Neural progenitor cell (in vitro differentiated cells): ENCODE results near the gene TMEM186. TPM values are rescaled to one million over a fixed set of nuclear protein-coding genes. Genes with fewer than 3 reads are reported as not detected.
"Not testable (repeated sequence)": the region's sequence is repeated elsewhere in the genome, so short reads cannot be mapped to it uniquely, and the experiment has no call there.

Experiments used
- DNase-seq: peaks from one replicate; pipeline ENCODE4 v3.0.0-alpha.2; 2016; ENCODE audit warnings: low spot score
- H2AFZ ChIP-seq: fragments of 200-600 bp; sonication (generic); replicated peaks from 2 replicates; pipeline ENCODE4 v1.6.1; 2016; ENCODE audit warnings: antibody characterized with exemption
- H3F3A ChIP-seq: fragments of 200-600 bp; sonication (generic); 2 replicates; pipeline ENCODE4 v1.6.1; 2016; ENCODE audit warnings: antibody characterized with exemption, low read depth
- H3K27ac ChIP-seq: fragments of 200-600 bp; sonication (generic); 2 replicates; pipeline ENCODE4 v1.5.1; 2016; ENCODE audit warnings: mild to moderate bottlenecking
- H3K27me3 ChIP-seq: fragments of 200-600 bp; sonication (generic); 2 replicates; pipeline ENCODE4 v1.6.1; 2016; ENCODE audit warnings: mild to moderate bottlenecking, moderate library complexity
- H3K36me3 ChIP-seq: fragments of 200-600 bp; sonication (generic); 2 replicates; pipeline ENCODE4 v1.5.1; 2016
- H3K4me1 ChIP-seq: fragments of 200-600 bp; sonication (generic); 2 replicates; pipeline ENCODE4 v1.6.1; 2016; ENCODE audit warnings: mixed run types
- H3K4me2 ChIP-seq: fragments of 200-600 bp; sonication (generic); 2 replicates; pipeline ENCODE4 v1.6.1; 2016
- H3K4me3 ChIP-seq: fragments of 200-600 bp; sonication (generic); 2 replicates; pipeline ENCODE4 v1.5.1; 2016
- H3K79me2 ChIP-seq: fragments of 200-600 bp; sonication (generic); 2 replicates; pipeline ENCODE4 v1.6.1; 2016; ENCODE audit warnings: low read depth
- H3K9ac ChIP-seq: fragments of 200-600 bp; sonication (generic); 2 replicates; pipeline ENCODE4 v1.6.1; 2016
- H3K9me3 ChIP-seq: fragments of 200-600 bp; sonication (generic); 2 replicates; pipeline ENCODE4 v1.5.1; 2016; ENCODE audit warnings: low read depth
- H4K20me1 ChIP-seq: fragments of 200-600 bp; sonication (generic); 2 replicates; pipeline ENCODE4 v1.6.1; 2016; ENCODE audit warnings: low read depth
- H3K27ac Mint-ChIP-seq: 3 replicates; pipeline ENCODE4 v1.8.0; 2021; ENCODE audit warnings: mixed read lengths
- H3K27me3 Mint-ChIP-seq: 2 replicates; pipeline ENCODE4 v1.8.0; 2022; ENCODE audit warnings: low read depth, mild to moderate bottlenecking, inconsistent platforms, moderate library complexity, mixed read lengths; ENCODE audit not compliant: insufficient read depth
- H3K36me3 Mint-ChIP-seq: 3 replicates; pipeline ENCODE4 v1.8.0; 2021; ENCODE audit warnings: mixed read lengths
- H3K4me1 Mint-ChIP-seq: 3 replicates; pipeline ENCODE4 v1.8.0; 2021; ENCODE audit warnings: mixed read lengths
- H3K4me3 Mint-ChIP-seq: 3 replicates; pipeline ENCODE4 v1.8.0; 2021; ENCODE audit warnings: mild to moderate bottlenecking, moderate library complexity, mixed read lengths
- H3K9me3 Mint-ChIP-seq: 3 replicates; pipeline ENCODE4 v1.8.0; 2020; ENCODE audit warnings: mixed read lengths
- CTCF ChIP-seq: fragments of 200-600 bp; sonication (generic); IDR thresholded peaks from 2 replicates; pipeline ENCODE4 v1.5.1; 2017; ENCODE audit warnings: antibody characterized with exemption, mild to moderate bottlenecking
- EZH2 ChIP-seq: fragments of 200-600 bp; sonication (generic); IDR thresholded peaks from 2 replicates; pipeline ENCODE4 v1.6.1; 2017; ENCODE audit warnings: antibody characterized with exemption, mild to moderate bottlenecking, moderate library complexity
- EZH2phosphoT487 ChIP-seq: fragments of 200-600 bp; sonication (generic); IDR thresholded peaks from 2 replicates; pipeline ENCODE4 v1.6.1; 2017; ENCODE audit warnings: antibody characterized with exemption
- total RNA-seq: library from RNA; depleted of rRNA; stranded (reverse); fragments of >200 nt; gene quantifications from 2 replicates; pipeline ENCODE4 v1.2.3, GENCODE V29; 2015; ENCODE audit warnings: low replicate concordance

Gene TMEM186
- total RNA-seq, 1 donor from 2014 or later = 6.4 TPM

GRCh38 chr16:8795091-8795490, 2.3 kb downstream of the TMEM186 start:
- no peak overlapping the region for H2AFZ ChIP-seq
- Mint-ChIP-seq H3K27me3 (no peaks in the 10 kb centered on the region), H3K36me3 (no peaks in the 10 kb centered on the region), H3K4me3 (peak overlapping the region; percentile 24), H3K27ac (no peak overlapping the region), H3K9me3 (no peaks in the 10 kb centered on the region), H3K4me1 (peaks cover 30% of the 10 kb centered on the region)
- no peaks in the 10 kb centered on the region for H3K36me3 ChIP-seq
- no peak overlapping the region for H3K4me2 ChIP-seq
- H3K4me1 ChIP-seq = no peaks in the 10 kb centered on the region
- TF ChIP-seq EZH2phosphoT487 (no peak), CTCF (no peak), EZH2 (no peak)
- H3K4me3 ChIP-seq = no peak overlapping the region
- H3K27me3 ChIP-seq = no peaks in the 10 kb centered on the region
- peaks cover 47% of the 10 kb centered on the region for H3K79me2 ChIP-seq
- DNase-seq = no peak
- no peak overlapping the region for H3K27ac ChIP-seq
- no peak overlapping the region for H3K9ac ChIP-seq
- H3F3A ChIP-seq = no peaks in the 10 kb centered on the region
- H3K9me3 ChIP-seq = no peaks in the 10 kb centered on the region
- H4K20me1 ChIP-seq = peaks cover 5% of the 10 kb centered on the region

GRCh38 chr16:8788578-8789172, 8.8 kb downstream of the TMEM186 start:
- Histone ChIP-seq H4K20me1 (no peaks in the 10 kb centered on the region), H3K27ac (no peak overlapping the region), H3K9ac (no peak overlapping the region), H3K9me3 (no peaks in the 10 kb centered on the region), H2AFZ (no peak overlapping the region), H3K36me3 (no peaks in the 10 kb centered on the region), H3K4me2 (no peak overlapping the region), H3K79me2 (no peaks in the 10 kb centered on the region), H3F3A (no peaks in the 10 kb centered on the region), H3K27me3 (no peaks in the 10 kb centered on the region), H3K4me3 (no peak overlapping the region), H3K4me1 (no peaks in the 10 kb centered on the region)
- TF ChIP-seq EZH2 (no peak), CTCF (no peak), EZH2phosphoT487 (no peak)
- H3K36me3 Mint-ChIP-seq = no peaks in the 10 kb centered on the region
- H3K27ac Mint-ChIP-seq = peak overlapping the region; percentile 42
- H3K27me3 Mint-ChIP-seq = peaks cover 2% of the 10 kb centered on the region
- H3K4me1 Mint-ChIP-seq = peaks cover 16% of the 10 kb centered on the region
- no peak overlapping the region for H3K4me3 Mint-ChIP-seq
- DNase-seq = no peak
- no peaks in the 10 kb centered on the region for H3K9me3 Mint-ChIP-seq

GRCh38 chr16:8786316-8786715, 11.1 kb downstream of the TMEM186 start:
- not testable (repeated sequence) for H3K27me3 ChIP-seq, H3K9ac ChIP-seq, H3K4me1 Mint-ChIP-seq, H3K9me3 Mint-ChIP-seq, H3K79me2 ChIP-seq, H3F3A ChIP-seq, H3K4me2 ChIP-seq, DNase-seq, H4K20me1 ChIP-seq, H3K27ac Mint-ChIP-seq, H3K27me3 Mint-ChIP-seq, H3K4me3 ChIP-seq, H2AFZ ChIP-seq, H3K4me1 ChIP-seq, H3K4me3 Mint-ChIP-seq, H3K36me3 ChIP-seq, H3K27ac ChIP-seq, H3K9me3 ChIP-seq
- H3K36me3 Mint-ChIP-seq = peaks cover 10% of the 10 kb centered on the region

GRCh38 chr16:8785408-8785807, 12.0 kb downstream of the TMEM186 start:
- H3K27me3 Mint-ChIP-seq = peaks cover 2% of the 10 kb centered on the region
- DNase-seq = no peak

More at GRCh38 chr16:8785408-8785807, 12.0 kb downstream of the TMEM186 start:
- Histone ChIP-seq H4K20me1 (no peaks in the 10 kb centered on the region), H2AFZ (no peak overlapping the region), H3K27me3 (no peaks in the 10 kb centered on the region), H3K27ac (no peak overlapping the region), H3K9me3 (no peaks in the 10 kb centered on the region), H3K9ac (no peak overlapping the region), H3K4me3 (no peak overlapping the region), H3K36me3 (no peaks in the 10 kb centered on the region), H3K4me1 (no peaks in the 10 kb centered on the region), H3K79me2 (no peaks in the 10 kb centered on the region), H3K4me2 (no peak overlapping the region), H3F3A (no peaks in the 10 kb centered on the region)
- TF ChIP-seq EZH2phosphoT487 (no peak), CTCF (no peak), EZH2 (no peak)
- Mint-ChIP-seq H3K36me3 (peaks cover 14% of the 10 kb centered on the region), H3K27ac (peak overlapping the region; percentile 48), H3K4me3 (no peak overlapping the region), H3K4me1 (peaks cover 7% of the 10 kb centered on the region), H3K9me3 (no peaks in the 10 kb centered on the region)
